WTC11 (cell line): Measurements from ENCODE around the gene ANKRD11. TPM values are rescaled to one million over a fixed set of nuclear protein-coding genes. Genes with fewer than 3 reads are reported as not detected.

ENCODE experiments used
- ATAC-seq: fragments of 200-7000 bp; cut with Tn5 transposase; 2 replicates; pipeline ENCODE4 v1.10.0; 2021; ENCODE audit warnings: mild to moderate bottlenecking, moderate library complexity
- CTCF ChIA-PET: fragments of 300-600 bp; sonication (Branson Sonifier 250); formaldehyde crosslinking; loops from one replicate; lab custom pipeline; 2021; ENCODE audit warnings: antibody characterized with exemption; lab: Charles Lee
- POLR2A ChIA-PET: fragments of 350-600 bp; sonication (Branson Sonifier 250); formaldehyde crosslinking; loops from one replicate; lab custom pipeline; 2021; ENCODE audit warnings: antibody characterized with exemption; lab: Charles Lee
- DNase-seq: peaks from one replicate; pipeline ENCODE4 v3.0.0; 2021; ENCODE audit warnings: low spot score
- H3K27ac Mint-ChIP-seq: 2 replicates; pipeline ENCODE4 v1.8.0; 2021; ENCODE audit warnings: mixed read lengths
- H3K27me3 Mint-ChIP-seq: 2 replicates; pipeline ENCODE4 v1.8.0; 2021; ENCODE audit warnings: low read depth, mild to moderate bottlenecking, moderate library complexity, mixed read lengths
- H3K36me3 Mint-ChIP-seq: 2 replicates; pipeline ENCODE4 v1.8.0; 2021; ENCODE audit warnings: mixed read lengths
- H3K4me1 Mint-ChIP-seq: 2 replicates; pipeline ENCODE4 v1.8.0; 2022; ENCODE audit warnings: mixed read lengths
- H3K4me3 Mint-ChIP-seq: 2 replicates; pipeline ENCODE4 v1.8.0; 2021; ENCODE audit warnings: mild to moderate bottlenecking, moderate library complexity, mixed read lengths
- H3K9me3 Mint-ChIP-seq: 2 replicates; pipeline ENCODE4 v1.8.0; 2021; ENCODE audit warnings: mixed read lengths
- AR ChIP-seq: fragments of 250-450 bp; sonication (Bioruptor Pico); IDR thresholded peaks from 2 replicates; pipeline ENCODE4 v1.9.0; 2021; ENCODE audit warnings: mild to moderate bottlenecking
- CDX4 ChIP-seq: fragments of 250-450 bp; sonication (Bioruptor Pico); IDR thresholded peaks from 2 replicates; pipeline ENCODE4 v1.9.0; 2021; ENCODE audit warnings: moderate library complexity, mild to moderate bottlenecking, inconsistent platforms, borderline replicate concordance
- CREM ChIP-seq: sonication (generic); formaldehyde crosslinking; IDR thresholded peaks from 2 replicates; pipeline ENCODE4 v1.8.1; 2022; ENCODE audit warnings: mild to moderate bottlenecking, missing genetic modification reagents, moderate library complexity
- CTCF ChIP-seq: fragments of 200-600 bp; IDR thresholded peaks from 2 replicates; pipeline ENCODE4 v1.8.0; 2022; ENCODE audit warnings: antibody characterized with exemption
- E2F5 ChIP-seq: sonication (generic); formaldehyde crosslinking; IDR thresholded peaks from 2 replicates; pipeline ENCODE4 v1.8.1; 2022; ENCODE audit warnings: mild to moderate bottlenecking, moderate library complexity, missing genetic modification reagents
- IRF2 ChIP-seq: sonication (generic); formaldehyde crosslinking; IDR thresholded peaks from 2 replicates; pipeline ENCODE4 v1.8.0; 2022; ENCODE audit warnings: low read depth, missing genetic modification reagents, borderline replicate concordance
- JUN ChIP-seq: sonication (generic); formaldehyde crosslinking; IDR thresholded peaks from 2 replicates; pipeline ENCODE4 v1.8.0; 2023; ENCODE audit warnings: mild to moderate bottlenecking, missing genetic modification reagents
- RELA ChIP-seq: sonication (generic); formaldehyde crosslinking; IDR thresholded peaks from 2 replicates; pipeline ENCODE4 v1.8.1; 2022; ENCODE audit warnings: missing genetic modification reagents, mild to moderate bottlenecking, borderline replicate concordance
- RORB ChIP-seq: fragments of 250-450 bp; sonication (Bioruptor Pico); IDR thresholded peaks from 2 replicates; pipeline ENCODE4 v1.9.0; 2021; ENCODE audit warnings: mild to moderate bottlenecking
- SMAD3 ChIP-seq: sonication (generic); formaldehyde crosslinking; IDR thresholded peaks from 2 replicates; pipeline ENCODE4 v1.8.0; 2022; ENCODE audit warnings: missing genetic modification reagents, mild to moderate bottlenecking, borderline replicate concordance
- SMAD4 ChIP-seq: sonication (generic); formaldehyde crosslinking; IDR thresholded peaks from 2 replicates; pipeline ENCODE4 v1.8.0; 2022; ENCODE audit warnings: mild to moderate bottlenecking, missing genetic modification reagents
- SOX15 ChIP-seq: fragments of 250-450 bp; sonication (Bioruptor Pico); IDR thresholded peaks from 2 replicates; pipeline ENCODE4 v1.9.0; 2021; ENCODE audit warnings: mild to moderate bottlenecking
- TEAD4 ChIP-seq: sonication (generic); formaldehyde crosslinking; IDR thresholded peaks from 2 replicates; pipeline ENCODE4 v1.8.0; 2022; ENCODE audit warnings: mild to moderate bottlenecking, missing genetic modification reagents
- TP53 ChIP-seq: sonication (generic); formaldehyde crosslinking; IDR thresholded peaks from 2 replicates; pipeline ENCODE4 v1.8.1; 2023; ENCODE audit warnings: mild to moderate bottlenecking, missing genetic modification reagents
- ZBTB21 ChIP-seq: sonication (generic); formaldehyde crosslinking; IDR thresholded peaks from 2 replicates; pipeline ENCODE4 v1.8.1; 2023; ENCODE audit warnings: mild to moderate bottlenecking, missing genetic modification reagents, borderline replicate concordance
- ZNF232 ChIP-seq: sonication (generic); formaldehyde crosslinking; IDR thresholded peaks from 2 replicates; pipeline ENCODE4 v1.8.0; 2022; ENCODE audit warnings: mild to moderate bottlenecking, missing genetic modification reagents
- ZNF425 ChIP-seq: fragments of 250-450 bp; sonication (Bioruptor Pico); conservative IDR thresholded peaks from 2 replicates; pipeline ENCODE4 v1.9.0; 2021; ENCODE audit warnings: mild to moderate bottlenecking
- ZNF512 ChIP-seq: sonication (generic); formaldehyde crosslinking; IDR thresholded peaks from 2 replicates; pipeline ENCODE4 v1.8.1; 2022; ENCODE audit warnings: missing genetic modification reagents, borderline replicate concordance
- ZNF671 ChIP-seq: fragments of 250-450 bp; sonication (Bioruptor Pico); IDR thresholded peaks from 2 replicates; pipeline ENCODE4 v1.8.0; 2021; ENCODE audit warnings: mild to moderate bottlenecking
- ZSCAN18 ChIP-seq: fragments of 250-450 bp; sonication (Bioruptor Pico); IDR thresholded peaks from 2 replicates; pipeline ENCODE4 v2.1.2; 2022; ENCODE audit warnings: mild to moderate bottlenecking, moderate library complexity
- total RNA-seq: library from RNA; stranded (reverse); gene quantifications from 3 replicates; pipeline ENCODE4 v1.2.3, GENCODE V29; 2021

Gene ANKRD11
- total RNA-seq, 1 experiment from 2014 or later = 184 TPM

- POLR2A ChIA-PET = no interaction called here
- CTCF ChIA-PET = interaction anchor here (0.6 kb wide), 1 partner anchor 40 kb away, joined by 3 read pairs; no protein-coding TSS in a partner anchor
- ATAC-seq = peak; percentile 74
- TF ChIP-seq CTCF = 0 out of 2 replicates have a peak, but pooled peaks have one; percentile 22
- TF ChIP-seq ZNF512 = no peak
- TF ChIP-seq SMAD3 (CRISPR knock-in tag) = no peak
- TF ChIP-seq ZNF671 (CRISPR knock-in tag) = no peak
- TF ChIP-seq SMAD4 (CRISPR knock-in tag) = no peak
- TF ChIP-seq E2F5 = no peak
- no peak for TF ChIP-seq SOX15 (CRISPR knock-in tag)
- TF ChIP-seq, all 79 proteins: peak for 1
- no peaks in the 10 kb centered on the region for H3K9me3 Mint-ChIP-seq
- no peak for DNase-seq
- H3K4me3 Mint-ChIP-seq = no peak overlapping the region
- no peaks in the 10 kb centered on the region for H3K27me3 Mint-ChIP-seq
- H3K36me3 Mint-ChIP-seq = peaks cover 3% of the 10 kb centered on the region; the same call in 1 of the 2 replicates
- H3K27ac Mint-ChIP-seq = peak overlapping the region; percentile 81; the same call in 1 of the 2 replicates
- H3K4me1 Mint-ChIP-seq = peaks cover 37% of the 10 kb centered on the region
These were observed 36.6 kb downstream of the ANKRD11 start for GRCh38 chr16:89453501-89454321.

GRCh38 chr16:89452925-89453324, 37.4 kb downstream of the ANKRD11 start:
- H3K9me3 Mint-ChIP-seq = no peaks in the 10 kb centered on the region
- H3K27me3 Mint-ChIP-seq = no peaks in the 10 kb centered on the region
- no peak overlapping the region; the same call in 1 of the 2 replicates for H3K27ac Mint-ChIP-seq
- no peak for DNase-seq
- ChIA-PET CTCF (no interaction called here), POLR2A (no interaction called here)
- no peak for TF ChIP-seq TP53 (CRISPR knock-in tag)
- TF ChIP-seq CREM (CRISPR knock-in tag) = no peak
- TF ChIP-seq ZNF512 = no peak
- TF ChIP-seq RORB (CRISPR knock-in tag) = no peak
- TF ChIP-seq ZNF232 (CRISPR knock-in tag) = no peak
- no peak for TF ChIP-seq TEAD4 (CRISPR knock-in tag)
- no peak for TF ChIP-seq CDX4
- no peak for TF ChIP-seq RELA
- TF ChIP-seq JUN (CRISPR knock-in tag) = no peak
- no peak for TF ChIP-seq ZSCAN18 (CRISPR knock-in tag)
- TF ChIP-seq AR (CRISPR knock-in tag) = no peak
- TF ChIP-seq SOX15 (CRISPR knock-in tag) = no peak
- TF ChIP-seq ZNF425 (CRISPR knock-in tag) = no peak
- TF ChIP-seq IRF2 (CRISPR knock-in tag) = no peak
- no peak for TF ChIP-seq ZBTB21 (CRISPR knock-in tag)
- no peak for ATAC-seq
- H3K36me3 Mint-ChIP-seq = peaks cover 2% of the 10 kb centered on the region; the same call in 1 of the 2 replicates
- H3K4me3 Mint-ChIP-seq = no peak overlapping the region
- H3K4me1 Mint-ChIP-seq = peaks cover 40% of the 10 kb centered on the region
